Ishikawa (cell line): ENCODE measurements around the gene COMMD4.

ENCODE experiments used
- CEBPB ChIP-seq: IDR thresholded peaks from 2 replicates; pipeline ENCODE4 v1.6.1; 2012
- CREB1 ChIP-seq: IDR thresholded peaks from 2 replicates; pipeline ENCODE4 v1.6.1; 2012; ENCODE audit warnings: low read depth
- EGR1 ChIP-seq: IDR thresholded peaks from 2 replicates; pipeline ENCODE4 v1.6.1; 2012
- EP300 ChIP-seq: IDR thresholded peaks from 2 replicates; pipeline ENCODE4 v1.6.1; 2012; ENCODE audit warnings: borderline replicate concordance
- FOXM1 ChIP-seq: IDR thresholded peaks from 2 replicates; pipeline ENCODE4 v1.6.1; 2012; ENCODE audit warnings: low read depth, borderline replicate concordance
- RAD21 ChIP-seq: IDR thresholded peaks from 2 replicates; pipeline ENCODE4 v1.6.1; 2012; ENCODE audit warnings: low read depth
- REST ChIP-seq: IDR thresholded peaks from 2 replicates; pipeline ENCODE4 v1.6.1; 2012; ENCODE audit warnings: low read depth, mild to moderate bottlenecking
- TAF1 ChIP-seq: IDR thresholded peaks from 2 replicates; pipeline ENCODE4 v1.6.1; 2012; ENCODE audit warnings: low read depth, mild to moderate bottlenecking
- TCF12 ChIP-seq: IDR thresholded peaks from 2 replicates; pipeline ENCODE4 v1.6.1; 2012; ENCODE audit warnings: low read depth
- TEAD4 ChIP-seq: IDR thresholded peaks from 2 replicates; pipeline ENCODE4 v1.6.1; 2012
- YY1 ChIP-seq: IDR thresholded peaks from 2 replicates; pipeline ENCODE4 v1.6.1; 2012; ENCODE audit warnings: low read depth
- ZBTB7A ChIP-seq: IDR thresholded peaks from 2 replicates; pipeline ENCODE4 v1.6.1; 2012; ENCODE audit warnings: low read depth
- TF ChIP-seq, protein P1 (sequence below): IDR thresholded peaks from 2 replicates; pipeline ENCODE4 v1.6.1; 2012
- TF ChIP-seq, protein P2 (sequence below): IDR thresholded peaks from 2 replicates; pipeline ENCODE4 v1.6.1; 2012

GRCh38 chr15:75321711-75322110 is 14.2 kb upstream of the COMMD4 start:
- TF ChIP-seq EGR1 (no peak), TAF1 (no peak), EP300 (no peak), REST (no peak), YY1 (no peak), FOXM1 (no peak), TEAD4 (no peak), ZBTB7A (no peak), CREB1 (no peak), RAD21 (no peak), TCF12 (no peak), CEBPB (no peak)
- TF ChIP-seq, protein P1, sequence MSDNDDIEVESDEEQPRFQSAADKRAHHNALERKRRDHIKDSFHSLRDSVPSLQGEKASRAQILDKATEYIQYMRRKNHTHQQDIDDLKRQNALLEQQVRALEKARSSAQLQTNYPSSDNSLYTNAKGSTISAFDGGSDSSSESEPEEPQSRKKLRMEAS = no peak
- TF ChIP-seq, protein P2, sequence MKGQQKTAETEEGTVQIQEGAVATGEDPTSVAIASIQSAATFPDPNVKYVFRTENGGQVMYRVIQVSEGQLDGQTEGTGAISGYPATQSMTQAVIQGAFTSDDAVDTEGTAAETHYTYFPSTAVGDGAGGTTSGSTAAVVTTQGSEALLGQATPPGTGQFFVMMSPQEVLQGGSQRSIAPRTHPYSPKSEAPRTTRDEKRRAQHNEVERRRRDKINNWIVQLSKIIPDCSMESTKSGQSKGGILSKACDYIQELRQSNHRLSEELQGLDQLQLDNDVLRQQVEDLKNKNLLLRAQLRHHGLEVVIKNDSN = no peak
